ENCODE data around the gene PIH1D2.
"Not testable (repeated sequence)": the region's sequence is repeated elsewhere in the genome, so short reads cannot be mapped to it uniquely, and the experiment has no call there.

PIH1D2 gene

DNA sequence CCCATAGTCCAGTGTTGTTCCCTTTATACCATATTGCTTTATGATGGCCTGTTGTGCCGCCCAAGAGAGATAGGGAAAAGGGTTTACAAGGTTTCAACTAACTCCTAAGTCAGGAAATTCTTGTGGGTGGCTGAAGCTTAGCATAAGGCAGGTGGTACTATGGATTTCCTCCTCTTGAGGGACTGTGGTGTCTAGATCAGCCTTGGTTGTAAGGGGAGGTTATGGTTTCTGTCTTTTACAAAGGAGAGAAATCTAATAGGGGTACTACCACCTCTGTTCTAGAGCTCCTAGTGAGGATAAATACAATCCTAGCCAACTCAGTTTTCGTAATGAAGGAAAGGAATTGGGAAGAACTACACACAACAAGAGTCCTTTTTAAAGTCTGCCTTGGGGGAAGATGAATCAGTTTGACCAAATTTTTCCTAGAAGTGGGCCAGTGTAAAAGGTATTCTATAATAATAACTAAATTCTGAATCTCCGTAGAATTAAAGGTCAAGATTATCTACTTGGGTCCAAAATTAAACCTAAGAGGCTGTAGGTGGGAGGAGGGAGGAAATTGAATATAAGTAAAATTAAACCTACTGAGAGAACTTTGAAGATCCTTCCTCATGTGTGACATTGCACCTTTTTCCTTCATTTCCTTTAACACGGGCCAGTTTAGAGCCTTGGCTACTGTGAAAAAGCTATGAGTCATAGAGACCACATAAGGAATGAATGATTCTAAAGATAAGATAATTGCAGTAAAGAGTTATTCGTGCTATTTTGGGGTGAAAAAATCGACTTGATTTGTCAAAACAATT, 31.5 kb downstream of the PIH1D2 start:
- no peak for TF ChIP-seq CTCF (conservative IDR thresholded peaks at IDR 0.05; ENCODE audit: low read depth, low read length)
- H3K4me3 ChIP-seq (ENCODE audit: low read depth, low read length): no peak overlapping the region
- peak; percentile 70 for DNase-seq (ENCODE audit: low read depth)

GRCh38 chr11:112037527-112037926, 36.3 kb downstream of the PIH1D2 start:
- no peak for TF ChIP-seq CTCF (conservative IDR thresholded peaks at IDR 0.05; ENCODE audit: low read depth, low read length)
- H3K4me3 ChIP-seq (ENCODE audit: low read depth, low read length): no peak overlapping the region
- DNase-seq (ENCODE audit: low read depth): no peak

DNA sequence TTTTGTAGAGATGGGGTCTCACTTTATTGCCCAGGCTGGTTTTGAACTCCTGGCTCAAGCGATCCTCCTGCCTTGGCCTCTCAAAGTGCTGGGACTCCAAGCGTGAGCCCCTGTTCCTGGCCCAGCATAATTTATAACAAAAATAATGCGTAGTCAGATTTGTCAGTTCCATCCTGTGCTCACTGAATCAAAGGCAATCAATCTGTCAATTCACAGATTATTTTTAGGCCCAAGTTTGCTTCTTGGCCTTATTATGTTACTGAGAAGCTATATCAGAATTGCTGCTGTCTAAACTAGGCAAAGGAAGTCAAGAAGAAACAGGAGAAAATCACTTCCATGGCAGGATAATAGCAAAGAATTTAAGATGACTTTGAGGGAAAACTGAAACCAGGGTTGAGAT, 39.9 kb downstream of the PIH1D2 start:
- no peak for DNase-seq (ENCODE audit: low read depth)
- H3K4me3 ChIP-seq (ENCODE audit: low read depth, low read length): no peak overlapping the region
- no peak for TF ChIP-seq CTCF (conservative IDR thresholded peaks at IDR 0.05; ENCODE audit: low read depth, low read length)

- no peak for TF ChIP-seq CTCF (conservative IDR thresholded peaks at IDR 0.05; ENCODE audit: low read depth, low read length)
- no peak for DNase-seq (ENCODE audit: low read depth)
- no peak overlapping the region for H3K4me3 ChIP-seq (ENCODE audit: low read depth, low read length)
Measured at GRCh38 chr11:112029460-112029859, 44.4 kb downstream of the PIH1D2 start.

DNA sequence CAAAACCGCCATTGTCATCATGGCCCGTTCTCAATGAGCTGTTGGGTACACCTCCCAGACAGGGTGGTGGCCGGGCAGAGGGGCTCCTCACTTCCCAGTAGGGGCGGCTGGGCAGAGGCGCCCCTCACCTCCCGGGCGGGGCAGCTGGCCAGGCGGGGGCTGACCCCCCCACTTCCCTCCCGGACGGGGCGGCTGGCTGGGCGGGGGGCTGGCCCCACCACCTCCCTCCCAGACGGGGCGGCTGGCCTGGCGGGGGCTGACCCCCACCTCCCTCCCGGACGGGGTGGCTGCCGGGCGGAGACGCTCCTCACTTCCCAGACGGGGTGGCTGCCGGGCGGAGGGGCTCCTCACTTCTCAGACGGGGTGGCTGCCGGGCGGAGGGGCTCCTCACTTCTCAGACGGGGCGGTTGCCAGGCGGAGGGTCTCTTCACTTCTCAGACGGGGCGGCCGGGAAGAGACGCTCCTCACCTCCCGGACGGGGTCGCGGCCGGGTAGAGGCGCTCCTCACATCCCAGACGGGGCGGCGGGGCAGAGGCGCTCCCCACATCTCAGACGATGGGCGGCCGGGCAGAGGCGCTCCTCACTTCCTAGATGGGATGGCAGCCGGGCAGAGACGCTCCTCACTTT, 46.9 kb downstream of the PIH1D2 start:
- H3K4me3 ChIP-seq (ENCODE audit: low read depth, low read length); DNase-seq (ENCODE audit: low read depth): not testable (repeated sequence)

- peak overlapping the region; percentile 92 for H3K4me3 ChIP-seq (ENCODE audit: low read depth, low read length)
- DNase-seq (ENCODE audit: low read depth): peak; percentile 35
- TF ChIP-seq CTCF (conservative IDR thresholded peaks at IDR 0.05; ENCODE audit: low read depth, low read length): no peak
Measured at GRCh38 chr11:112025707-112026106, 48.1 kb downstream of the PIH1D2 start.

- peak; percentile 70 for DNase-seq (ENCODE audit: low read depth)
- no peak for TF ChIP-seq CTCF (conservative IDR thresholded peaks at IDR 0.05; ENCODE audit: low read depth, low read length)
Measured at GRCh38 chr11:112024773-112025678, 48.8 kb downstream of the PIH1D2 start, which contains the start of gene DLAT. DLAT (plus strand) TSS chr11:112025408; CDS start chr11:112025473, 65 bp downstream.

More at GRCh38 chr11:112024773-112025678, 48.8 kb downstream of the PIH1D2 start, which contains the start of gene DLAT:
- H3K4me3 ChIP-seq (ENCODE audit: low read depth, low read length): peak within 1 kb of the TSS; percentile 92
